HG03280 (cell line): ENCODE data around the gene SCYGR3.

ENCODE experiments used
- ATAC-seq: cut with Tn5 transposase; IDR thresholded peaks from one replicate; pipeline ENCODE4 v1.9.1; 2021; ENCODE audit warnings: mild to moderate bottlenecking, moderate library complexity; ENCODE audit not compliant: unreplicated experiment

SCYGR3 gene

DNA sequence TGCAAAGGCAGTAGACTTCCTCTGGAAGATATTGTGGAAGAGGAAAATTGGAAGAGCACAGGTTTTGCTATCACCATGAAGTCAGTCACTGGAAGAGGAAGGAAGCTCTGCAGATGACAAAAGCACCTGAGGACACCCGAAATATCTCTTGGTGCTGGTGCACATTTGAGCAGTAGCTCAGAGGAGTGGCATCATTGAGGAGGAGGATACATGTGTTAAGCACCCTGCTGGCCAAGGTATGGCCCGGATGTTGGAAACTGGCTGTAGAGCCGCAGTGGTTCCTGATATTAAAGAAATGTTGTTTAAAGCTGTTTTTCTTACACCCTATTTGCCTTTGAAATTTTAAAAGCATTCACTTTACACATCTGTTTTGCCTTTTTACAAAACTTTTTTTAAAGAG, 48.6 kb downstream of the SCYGR3 start:
- no peak for ATAC-seq

GRCh38 chr2:227565080-227565479, 49.6 kb downstream of the SCYGR3 start:
- no peak for ATAC-seq
